Kidney capillary endothelial cell (primary cell): ENCODE data around the gene FER1L5.
A peak's percentile ranks its signal among the peaks of the same experiment; 100 is the strongest.
"Not testable (repeated sequence)": the region's sequence is repeated elsewhere in the genome, so short reads cannot be mapped to it uniquely, and the experiment has no call there.

Experiments
- DNase-seq: peaks from one replicate; pipeline ENCODE4 v3.0.0-alpha.2; 2018; ENCODE audit warnings: low spot score

Gene FER1L5

GRCh38 chr2:96636551-96637171 lies 5.9 kb upstream of the FER1L5 start:
- DNase-seq: no peak

- DNase-seq: peak; percentile 71
Measured at GRCh38 chr2:96637385-96638143, 5.0 kb upstream of the FER1L5 start.

GRCh38 chr2:96638144-96639121 lies 4.1 kb upstream of the FER1L5 start, which contains the start of gene KANSL3:
KANSL3 (minus strand) TSS chr2:96638312; CDS start chr2:96637135, 1,177 bp downstream.
- peak; percentile 92 for DNase-seq

- no peak for DNase-seq
Measured at GRCh38 chr2:96647681-96648080, 5.1 kb downstream of the FER1L5 start.

GRCh38 chr2:96648306-96648930 lies 5.9 kb downstream of the FER1L5 start:
- DNase-seq: no peak

GRCh38 chr2:96649342-96649741 lies 6.8 kb downstream of the FER1L5 start:
- DNase-seq: no peak

- no peak for DNase-seq
Measured at GRCh38 chr2:96651793-96652192, 9.2 kb downstream of the FER1L5 start.

- DNase-seq: not testable (repeated sequence)
Measured at GRCh38 chr2:96654791-96655190, 12.2 kb downstream of the FER1L5 start.

- no peak for DNase-seq
Measured at GRCh38 chr2:96655526-96655925, 13.0 kb downstream of the FER1L5 start.

GRCh38 chr2:96656540-96656939 lies 14.0 kb downstream of the FER1L5 start:
- DNase-seq: no peak

- DNase-seq: no peak
Measured at GRCh38 chr2:96661324-96661723, 18.8 kb downstream of the FER1L5 start.

- DNase-seq: no peak
Measured at GRCh38 chr2:96662360-96662759, 19.8 kb downstream of the FER1L5 start.

- DNase-seq: no peak
Measured at GRCh38 chr2:96663177-96663576, 20.6 kb downstream of the FER1L5 start.

- no peak for DNase-seq
Measured at GRCh38 chr2:96663829-96664228, 21.3 kb downstream of the FER1L5 start.

GRCh38 chr2:96664366-96664925 lies 21.9 kb downstream of the FER1L5 start:
- DNase-seq: no peak

GRCh38 chr2:96665083-96665569 lies 22.6 kb downstream of the FER1L5 start:
- no peak for DNase-seq

- not testable (repeated sequence) for DNase-seq
Measured at GRCh38 chr2:96665717-96666116, 23.2 kb downstream of the FER1L5 start.

GRCh38 chr2:96668771-96669170 lies 26.2 kb downstream of the FER1L5 start:
- no peak for DNase-seq

- DNase-seq: no peak
Measured at GRCh38 chr2:96669539-96670215, 27.1 kb downstream of the FER1L5 start.

- DNase-seq: no peak
Measured at GRCh38 chr2:96679848-96680247, 37.3 kb downstream of the FER1L5 start.
